ENCODE data around the gene FAM114A1. TPM values are rescaled to one million over a fixed set of nuclear protein-coding genes. Genes with fewer than 3 reads are reported as not detected.

The FAM114A1 gene
- total and polyA plus RNA-seq, 2 of the 8 experiments (the other 6 are each of a cell fraction or from before 2014, with no cell fraction given), result 9.5 to 12.0 TPM

DNA sequence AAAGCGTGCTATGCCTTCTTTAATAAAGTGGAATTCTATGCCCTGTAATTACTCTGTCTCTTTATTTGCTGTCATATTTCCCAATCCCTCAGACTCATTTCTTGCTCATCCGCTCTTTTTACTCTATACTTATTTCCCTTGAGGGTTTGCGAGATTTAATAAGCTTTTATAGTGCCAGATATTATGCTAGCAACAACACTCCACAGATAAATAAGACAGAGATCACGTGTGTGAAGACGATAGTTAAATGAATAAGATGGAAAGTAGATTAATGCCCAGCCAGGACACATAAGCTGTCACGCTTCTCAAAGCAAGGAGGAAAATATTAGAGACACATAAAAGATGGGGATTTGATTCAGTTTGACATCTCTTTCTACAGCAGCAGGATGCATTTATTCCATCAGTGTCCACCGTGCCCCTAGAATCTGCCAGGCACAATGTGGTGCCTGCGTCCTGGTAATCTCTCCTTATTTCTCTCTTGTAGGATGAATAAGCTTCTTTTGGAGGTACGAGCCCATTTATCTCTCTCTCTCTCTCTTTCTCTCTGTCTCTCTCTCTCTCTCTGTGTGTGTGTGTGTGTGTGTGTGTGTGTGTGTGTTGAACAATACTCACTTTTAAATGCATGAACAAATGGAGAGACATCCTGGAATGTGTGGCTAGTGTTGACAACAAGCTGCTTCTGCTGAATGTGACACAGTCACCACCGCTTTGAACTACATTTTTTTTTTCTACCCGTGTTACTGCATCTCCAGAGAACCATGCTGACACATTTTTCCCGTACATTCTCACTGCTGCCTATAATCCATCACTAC lies 116.4 kb downstream of the FAM114A1 start (continued):
- TF ChIP-seq RAD21 (IDR thresholded peaks at IDR 0.05 in 1 of 2, conservative IDR thresholded peaks at IDR 0.05 in 1 of 2; ENCODE audit: low read depth in 2 of 2, low read length in 2 of 2) (no peak), CHD2 (IDR thresholded peaks at IDR 0.05; ENCODE audit: low read length) (no peak), EZH2 (IDR thresholded peaks at IDR 0.05; ENCODE audit: low read depth, low read length, severe bottlenecking) (no peak), NANOG (IDR thresholded peaks at IDR 0.05; ENCODE audit: insufficient read depth, low read depth, low read length, poor library complexity, severe bottlenecking) (no peak), TBP (IDR thresholded peaks at IDR 0.05; ENCODE audit: low read depth, low read length) (no peak), HDAC6 (IDR thresholded peaks at IDR 0.05; ENCODE audit: low read depth, low read length) (no peak)

Data from H1 (cell line).